Activated CD4-positive, alpha-beta T cell treated with anti-CD3 and anti-CD28 coated beads, Interleukin-2, amount 10 ng/mL, durations not matched to agents 7 days and 5 days (primary cell): ENCODE results near the gene PCDHA11. TPM values are rescaled to one million over a fixed set of nuclear protein-coding genes. Genes with fewer than 3 reads are reported as not detected.

Experiments used
- total RNA-seq, 2 experiments: library from RNA; stranded (reverse); gene quantifications; one replicate each; pipeline ENCODE4 v1.2.3, GENCODE V29; 2021

PCDHA11 gene
- total RNA-seq, 2 experiments from 2014 or later, result not detected

Other genes with a start within 250 kb of the PCDHA11 start
- under 1 TPM; 0.21 to 0.37 TPM for gene CD14, start 235.8 kb upstream of the PCDHA11 start, total RNA-seq
- gene TMCO6, start 229.5 kb upstream of the PCDHA11 start, total RNA-seq, result 10 to 100 TPM; 33.5 to 38.8 TPM
- 10 to 100 TPM; 76.3 to 79.9 TPM for gene NDUFA2, start 221.3 kb upstream of the PCDHA11 start, total RNA-seq
- gene IK, start 221.1 kb upstream of the PCDHA11 start, total RNA-seq, result 100 to 1,000 TPM; 121 to 161 TPM
- 10 to 100 TPM; 33.7 to 37.1 TPM for gene WDR55, start 204.1 kb upstream of the PCDHA11 start, total RNA-seq
- 1 to 10 TPM; 2.0 to 2.2 TPM for gene DND1, start 195.4 kb upstream of the PCDHA11 start, total RNA-seq
- gene HARS1, start 177.6 kb upstream of the PCDHA11 start, total RNA-seq, result 10 to 100 TPM; 71.5 to 76.5 TPM
- gene HARS2, start 177.5 kb upstream of the PCDHA11 start, total RNA-seq, result 10 to 100 TPM; 32.7 to 34.2 TPM
- 10 to 100 TPM; 52.4 to 61.3 TPM for gene ZMAT2, start 168.5 kb upstream of the PCDHA11 start, total RNA-seq
- not detected for gene PCDHA1, start 82.8 kb upstream of the PCDHA11 start, total RNA-seq
- not detected for gene PCDHA2, start 74.1 kb upstream of the PCDHA11 start, total RNA-seq
- gene PCDHA3, start 67.9 kb upstream of the PCDHA11 start, total RNA-seq, result not detected
- gene PCDHA4, start 61.9 kb upstream of the PCDHA11 start, total RNA-seq, result not detected
- gene PCDHA5, start 47.3 kb upstream of the PCDHA11 start, total RNA-seq, result not detected
- gene PCDHA6, start 41.0 kb upstream of the PCDHA11 start, total RNA-seq, result not detected
- not detected for gene PCDHA7, start 34.7 kb upstream of the PCDHA11 start, total RNA-seq
- gene PCDHA8, start 27.8 kb upstream of the PCDHA11 start, total RNA-seq, result not detected
- not detected for gene PCDHA9, start 20.6 kb upstream of the PCDHA11 start, total RNA-seq
- gene PCDHA10, start 13.1 kb upstream of the PCDHA11 start, total RNA-seq, result not detected
- gene PCDHA12, start 6.4 kb downstream of the PCDHA11 start, total RNA-seq, result not detected
- gene PCDHA13, start 13.2 kb downstream of the PCDHA11 start, total RNA-seq, result not detected
- gene PCDHAC1, start 57.3 kb downstream of the PCDHA11 start, total RNA-seq, result not detected
- gene PCDHAC2, start 97.5 kb downstream of the PCDHA11 start, total RNA-seq, result not detected
- gene PCDHB1, start 182.4 kb downstream of the PCDHA11 start, total RNA-seq, result not detected
- gene PCDHB2, start 225.7 kb downstream of the PCDHA11 start, total RNA-seq, result not detected
- not detected for gene PCDHB3, start 231.5 kb downstream of the PCDHA11 start, total RNA-seq